Renal cortical epithelial cell (primary cell): ENCODE measurements around the gene ILF3. TPM values are rescaled to one million over a fixed set of nuclear protein-coding genes. Genes with fewer than 3 reads are reported as not detected.
"Not testable (repeated sequence)": the region's sequence is repeated elsewhere in the genome, so short reads cannot be mapped to it uniquely, and the experiment has no call there.

ENCODE experiments used
- DNase-seq: peaks from one replicate; pipeline ENCODE4 v3.0.0-alpha.2; 2011; ENCODE audit warnings: low read depth
- total RNA-seq: library from RNA; depleted of rRNA; stranded (reverse); fragments of >200 nt; gene quantifications from 2 replicates; pipeline ENCODE4 v1.2.3, GENCODE V29; 2014

The ILF3 gene
- total RNA-seq, 1 donor from 2014 or later, result 134 TPM

GRCh38 chr19:10675214-10675613, 21.1 kb downstream of the ILF3 start:
- not testable (repeated sequence) for DNase-seq

GRCh38 chr19:10677751-10678150, 23.6 kb downstream of the ILF3 start:
- DNase-seq, result no peak

- no peak for DNase-seq
Observed at GRCh38 chr19:10678813-10679212, 24.7 kb downstream of the ILF3 start.

GRCh38 chr19:10679743-10680142, 25.6 kb downstream of the ILF3 start:
- DNase-seq, result no peak

- DNase-seq, result no peak
Observed at GRCh38 chr19:10680545-10681135, 26.5 kb downstream of the ILF3 start.

GRCh38 chr19:10681658-10682057, 27.5 kb downstream of the ILF3 start:
- no peak for DNase-seq

- DNase-seq, result no peak
Observed at GRCh38 chr19:10682397-10683063, 28.4 kb downstream of the ILF3 start.

GRCh38 chr19:10683064-10683426, 28.9 kb downstream of the ILF3 start:
- no peak for DNase-seq

- no peak for DNase-seq
Observed at GRCh38 chr19:10683582-10683981, 29.4 kb downstream of the ILF3 start.

GRCh38 chr19:10685210-10685609, 31.1 kb downstream of the ILF3 start:
- DNase-seq, result no peak

GRCh38 chr19:10686193-10686592, 32.0 kb downstream of the ILF3 start:
- DNase-seq, result no peak

- no peak for DNase-seq
Observed at GRCh38 chr19:10686661-10687517, 32.7 kb downstream of the ILF3 start.

- no peak for DNase-seq
Observed at GRCh38 chr19:10687518-10688288, 33.6 kb downstream of the ILF3 start.

GRCh38 chr19:10688545-10689280, 34.6 kb downstream of the ILF3 start:
- DNase-seq, result no peak

GRCh38 chr19:10690341-10690781, 36.2 kb downstream of the ILF3 start:
- DNase-seq, result peak; percentile 63

- no peak for DNase-seq
Observed at GRCh38 chr19:10691178-10691881, 37.2 kb downstream of the ILF3 start.

- DNase-seq, result no peak
Observed at GRCh38 chr19:10691883-10692282, 37.7 kb downstream of the ILF3 start.

- DNase-seq, result no peak
Observed at GRCh38 chr19:10692673-10693264, 38.6 kb downstream of the ILF3 start.

GRCh38 chr19:10694706-10695307, 40.7 kb downstream of the ILF3 start:
- DNase-seq, result no peak
